Activated B cell treated with CpG ODN at 0.5 μM for 24 hours (primary cell): Measurements from ENCODE around the gene POR. TPM values are rescaled to one million over a fixed set of nuclear protein-coding genes. Genes with fewer than 3 reads are reported as not detected.

Source experiments
- ATAC-seq: fragments of 200-7000 bp; cut with Tn5 transposase; one replicate; pipeline ENCODE4 v1.10.0; 2021; ENCODE audit warnings: low read depth, mild to moderate bottlenecking, moderate library complexity
- CTCF ChIA-PET: fragments of 350-600 bp; sonication (Branson Sonifier 250); formaldehyde crosslinking; loops from one replicate; lab custom pipeline; 2021; ENCODE audit warnings: antibody characterized with exemption; lab: Charles Lee
- POLR2A ChIA-PET: fragments of 350-600 bp; sonication (Branson Sonifier 250); formaldehyde crosslinking; loops from one replicate; lab custom pipeline; 2021; ENCODE audit warnings: antibody characterized with exemption; lab: Charles Lee
- DNase-seq: peaks from one replicate; pipeline ENCODE4 v3.0.0; 2022
- H3K27ac Mint-ChIP-seq: one replicate; pipeline ENCODE4 v1.8.0; 2020; ENCODE audit warnings: mixed read lengths
- H3K27me3 Mint-ChIP-seq: one replicate; pipeline ENCODE4 v1.8.0; 2021; ENCODE audit warnings: mixed read lengths
- H3K36me3 Mint-ChIP-seq: one replicate; pipeline ENCODE4 v1.8.0; 2021; ENCODE audit warnings: low read depth, mixed read lengths
- H3K4me1 Mint-ChIP-seq: one replicate; pipeline ENCODE4 v1.8.0; 2021; ENCODE audit warnings: mixed read lengths
- H3K4me3 Mint-ChIP-seq: one replicate; pipeline ENCODE4 v1.8.0; 2020; ENCODE audit warnings: mild to moderate bottlenecking, mixed read lengths
- H3K9me3 Mint-ChIP-seq: one replicate; pipeline ENCODE4 v1.8.0; 2020; ENCODE audit warnings: mixed read lengths
- CTCF ChIP-seq: fragments of 200-600 bp; IDR thresholded peaks from one replicate; pipeline ENCODE4 v1.8.0; 2022; ENCODE audit warnings: antibody characterized with exemption, mild to moderate bottlenecking
- intact Hi-C: fragments of 100-400 bp; cut with micrococcal nuclease; formaldehyde crosslinking; loops from one replicate; pipeline ENCODE4 v1.15.1; 2024
- total RNA-seq: library from RNA; stranded (reverse); gene quantifications from 2 replicates; pipeline ENCODE4 v1.2.3, GENCODE V29; 2022

The POR gene
- total RNA-seq, 1 donor from 2014 or later, result 63.5 TPM

DNA sequence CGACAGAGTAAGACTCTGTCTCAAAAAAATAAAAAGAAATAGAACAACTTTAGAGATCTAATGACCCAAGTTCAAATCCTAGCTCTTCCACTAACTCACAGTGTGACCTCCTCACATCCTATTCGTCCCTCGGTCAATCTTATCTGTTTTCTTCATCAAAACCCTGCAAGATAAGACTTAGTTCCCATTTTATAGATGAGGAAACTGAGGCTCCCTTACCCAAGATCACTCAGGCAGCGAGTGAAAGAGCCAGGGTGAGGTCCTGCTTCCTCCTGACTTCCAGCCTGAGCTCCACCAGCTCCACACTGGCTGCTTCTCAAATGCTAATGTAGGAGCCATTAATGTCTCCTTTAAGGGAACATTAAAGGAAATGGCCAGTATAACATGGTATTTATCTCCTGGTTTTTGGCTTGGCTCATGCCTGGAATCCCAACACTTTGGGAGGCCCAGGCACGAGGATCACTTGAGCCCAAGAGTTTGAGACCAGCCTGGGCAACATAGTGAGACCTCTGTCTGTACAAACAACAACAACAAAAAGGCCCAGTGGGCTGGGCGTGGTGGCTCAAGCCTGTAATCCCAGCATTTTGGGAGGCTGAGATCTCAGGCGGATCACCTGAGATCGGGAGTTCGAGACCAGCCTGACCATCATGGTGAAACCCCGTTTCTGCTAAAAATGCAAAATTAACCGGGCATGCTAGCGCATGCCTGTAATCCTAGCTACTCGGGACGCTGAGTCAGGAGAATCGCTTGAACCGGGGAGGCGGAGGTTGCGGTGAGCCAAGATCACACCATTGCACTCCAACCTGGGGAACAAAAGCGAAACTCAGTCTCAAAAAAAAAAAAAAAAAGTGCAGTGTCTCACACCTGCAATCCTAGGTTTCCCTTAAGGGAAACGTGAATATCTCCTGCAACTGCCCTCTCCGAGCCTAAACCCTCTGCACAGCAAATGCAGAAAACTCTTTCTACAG, 39.6 kb upstream of the POR start:
- ChIA-PET CTCF (no interaction called here), POLR2A (interaction anchor here (0.6 to 0.7 kb wide), 2 partner anchors 363 to 1247 kb away, joined by 3 read pairs; no protein-coding TSS in a partner anchor)
- no peak for DNase-seq
- intact Hi-C loops, result loop anchor here (5.0 kb wide), 1 partner anchor 257 kb away; no protein-coding TSS in a partner anchor
- no peak overlapping the region for H3K4me3 Mint-ChIP-seq
- H3K27ac Mint-ChIP-seq, result no peak overlapping the region
- ATAC-seq, result no peak
- H3K4me1 Mint-ChIP-seq, result peaks cover 21% of the 10 kb centered on the region
- no peaks in the 10 kb centered on the region for H3K27me3 Mint-ChIP-seq
- no peak for TF ChIP-seq CTCF
- peaks cover 8% of the 10 kb centered on the region for H3K36me3 Mint-ChIP-seq
- no peaks in the 10 kb centered on the region for H3K9me3 Mint-ChIP-seq

GRCh38 chr7:75876126-75876881, 38.7 kb upstream of the POR start:
- Mint-ChIP-seq H3K36me3 (peaks cover 10% of the 10 kb centered on the region), H3K4me1 (peaks cover 24% of the 10 kb centered on the region), H3K4me3 (no peak overlapping the region), H3K27me3 (no peaks in the 10 kb centered on the region), H3K27ac (no peak overlapping the region), H3K9me3 (no peaks in the 10 kb centered on the region)
- no peak for TF ChIP-seq CTCF
- ChIA-PET POLR2A (interaction anchor here (0.7 to 4.0 kb wide), 2 partner anchors 39 to 1246 kb away, joined by 3 to 38 read pairs; partner anchors contain the start of gene POR), CTCF (no interaction called here)
- no peak for ATAC-seq
- no peak for DNase-seq
- intact Hi-C loops, result loop anchor here (5.0 kb wide), 1 partner anchor 256 kb away; no protein-coding TSS in a partner anchor

DNA sequence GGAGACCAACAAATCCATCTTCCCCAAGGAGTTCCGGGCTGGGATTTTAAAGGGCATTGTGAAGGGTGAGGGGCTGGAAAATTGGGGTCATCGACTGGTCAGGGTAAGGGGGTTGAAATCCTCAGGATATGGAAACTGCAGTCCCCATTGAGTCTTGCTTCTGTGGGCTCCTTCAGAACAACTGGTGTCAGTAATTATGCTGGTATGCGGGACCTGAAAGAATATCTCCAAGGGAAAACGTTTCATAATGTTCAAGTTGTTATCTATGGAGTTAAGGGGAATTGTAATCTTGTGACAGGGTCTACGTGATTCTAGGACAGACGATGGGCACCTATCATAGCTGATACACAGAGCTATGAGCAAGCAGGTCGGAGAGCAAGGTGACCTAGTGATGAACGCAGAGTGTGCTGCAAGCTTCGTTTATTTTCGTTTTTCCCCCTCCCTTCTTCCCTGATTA, 36.6 kb upstream of the POR start:
- H3K4me3 Mint-ChIP-seq, result peak overlapping the region; percentile 97
- H3K36me3 Mint-ChIP-seq, result peaks cover 27% of the 10 kb centered on the region
- DNase-seq, result no peak
- ChIA-PET CTCF (interaction anchor here (1.0 kb wide), 1 partner anchor 142 kb away, joined by 4 read pairs; no protein-coding TSS in a partner anchor), POLR2A (interaction anchor here (0.7 to 4.0 kb wide), 5 partner anchors 37 to 169 kb away, joined by 3 to 38 read pairs (median 8); partner anchors contain the start of genes MDH2, POR, STYXL1 and TMEM120A)
- peak; percentile 38 for ATAC-seq
- H3K27me3 Mint-ChIP-seq, result no peaks in the 10 kb centered on the region
- intact Hi-C loops, result loop anchor here (1.0 to 5.0 kb wide), 5 partner anchors 116 to 481 kb away; partner anchors contain the start of genes MDH2 and TMEM120A
- no peak for TF ChIP-seq CTCF
- H3K27ac Mint-ChIP-seq, result peak overlapping the region; percentile 94
- no peaks in the 10 kb centered on the region for H3K9me3 Mint-ChIP-seq
- peaks cover 24% of the 10 kb centered on the region for H3K4me1 Mint-ChIP-seq

GRCh38 chr7:75878769-75879611, 36.0 kb upstream of the POR start, which contains the start of gene RHBDD2:
TSS of gene RHBDD2 (plus strand) at chr7:75879034. CDS start at chr7:75879083, 49 bp downstream.
- POLR2A ChIA-PET, result interaction anchor here (0.7 to 4.0 kb wide), 5 partner anchors 36 to 169 kb away, joined by 3 to 38 read pairs (median 8); partner anchors contain the start of genes MDH2, POR, STYXL1 and TMEM120A
- H3K4me3 Mint-ChIP-seq, result peak within 1 kb of the TSS; percentile 97

More at GRCh38 chr7:75878769-75879611, 36.0 kb upstream of the POR start, which contains the start of gene RHBDD2:
- H3K9me3 Mint-ChIP-seq, result no peaks in the 10 kb centered on the region
- peaks cover 30% of the 10 kb centered on the region for H3K36me3 Mint-ChIP-seq
- peaks cover 26% of the 10 kb centered on the region for H3K4me1 Mint-ChIP-seq
- DNase-seq (peak; percentile 89), ATAC-seq (peak; percentile 98)
- H3K27ac Mint-ChIP-seq, result peak within 1 kb of the TSS; percentile 94
- intact Hi-C loops, result loop anchor here (1.0 to 5.0 kb wide), 6 partner anchors 36 to 480 kb away; partner anchors contain the start of genes MDH2, POR and TMEM120A
- no peak for TF ChIP-seq CTCF
- H3K27me3 Mint-ChIP-seq, result no peaks in the 10 kb centered on the region
- CTCF ChIA-PET, result interaction anchor here (1.0 kb wide), 1 partner anchor 141 kb away, joined by 4 read pairs; no protein-coding TSS in a partner anchor
